Stimulated activated CD4-positive, alpha-beta T cell treated with anti-CD3 and anti-CD28 coated beads, Interleukin-15, amount 100 ng/mL, for 48 hours (primary cell): ENCODE results near the gene INTS4.
"Not testable (repeated sequence)": the region's sequence is repeated elsewhere in the genome, so short reads cannot be mapped to it uniquely, and the experiment has no call there.

Experiments
- DNase-seq, 2 donors: peaks; one replicate each; pipeline ENCODE4 v3.0.0-alpha.2; 2020; ENCODE audit warnings: low read depth in 2 of 2

INTS4 gene

DNA sequence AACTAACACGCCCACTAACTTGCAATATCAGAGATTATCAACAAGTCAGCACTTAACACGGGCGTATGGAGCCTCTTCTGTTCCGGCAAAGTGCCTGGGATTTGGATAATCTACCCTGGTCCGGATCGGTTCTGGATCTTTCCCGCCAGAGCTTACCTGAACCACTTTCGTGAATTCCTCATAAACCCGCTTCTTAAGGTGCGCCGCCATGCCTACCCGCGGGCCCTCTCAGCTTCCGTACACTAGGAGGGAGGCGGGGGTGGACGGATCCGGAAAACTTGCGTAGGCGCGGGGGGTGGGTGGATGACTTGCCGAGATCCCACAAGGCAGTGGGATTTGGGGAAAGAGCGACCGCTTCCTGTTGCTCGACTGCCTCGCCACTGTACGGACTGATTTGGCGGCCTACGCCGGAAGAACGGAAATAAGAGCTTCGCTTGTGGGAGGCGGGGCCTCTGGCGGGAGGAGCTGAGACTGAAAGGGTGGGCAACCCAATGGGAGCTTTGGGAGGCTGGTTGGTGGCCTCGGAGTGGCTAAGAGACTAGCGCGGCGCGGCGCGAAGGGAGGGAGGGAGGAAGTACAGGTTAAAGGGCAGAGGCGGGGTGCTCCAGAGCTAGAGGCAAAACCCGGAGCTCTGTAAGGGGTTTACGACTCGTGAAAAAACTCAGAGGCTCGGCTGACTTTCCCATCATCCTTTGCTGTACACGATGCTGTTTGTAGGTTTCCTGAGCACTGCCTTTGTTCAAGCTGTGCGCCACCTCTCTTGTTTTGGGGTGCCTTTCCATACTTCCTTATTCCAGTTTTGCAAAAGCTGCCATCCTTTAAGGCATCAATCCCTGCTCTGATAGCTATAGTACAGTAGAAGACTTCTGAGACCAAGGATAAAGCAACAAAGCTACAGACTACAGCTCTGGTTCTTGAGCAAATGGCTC lies at the start of gene INTS4:
INTS4 (minus strand) TSS at position 235 of the 929 bp plus-strand sequence; CDS start at position 210, 25 bp downstream.
- peak; percentile 96 to 99 for DNase-seq

- no peak for DNase-seq
These were observed 47.5 kb upstream of the INTS4 start for GRCh38 chr11:78041843-78042440.

- DNase-seq: not testable (repeated sequence)
These were observed 46.9 kb upstream of the INTS4 start for GRCh38 chr11:78041380-78041719.

GRCh38 chr11:78040691-78041379 lies 46.4 kb upstream of the INTS4 start:
- no peak for DNase-seq

- peak in 1 of 2 donors; percentile 14 for DNase-seq
These were observed 45.6 kb upstream of the INTS4 start for GRCh38 chr11:78039919-78040671.

- no peak for DNase-seq
These were observed 45.0 kb upstream of the INTS4 start for GRCh38 chr11:78039391-78039918.

- DNase-seq: no peak
These were observed 44.3 kb upstream of the INTS4 start for GRCh38 chr11:78038697-78039313.

DNA sequence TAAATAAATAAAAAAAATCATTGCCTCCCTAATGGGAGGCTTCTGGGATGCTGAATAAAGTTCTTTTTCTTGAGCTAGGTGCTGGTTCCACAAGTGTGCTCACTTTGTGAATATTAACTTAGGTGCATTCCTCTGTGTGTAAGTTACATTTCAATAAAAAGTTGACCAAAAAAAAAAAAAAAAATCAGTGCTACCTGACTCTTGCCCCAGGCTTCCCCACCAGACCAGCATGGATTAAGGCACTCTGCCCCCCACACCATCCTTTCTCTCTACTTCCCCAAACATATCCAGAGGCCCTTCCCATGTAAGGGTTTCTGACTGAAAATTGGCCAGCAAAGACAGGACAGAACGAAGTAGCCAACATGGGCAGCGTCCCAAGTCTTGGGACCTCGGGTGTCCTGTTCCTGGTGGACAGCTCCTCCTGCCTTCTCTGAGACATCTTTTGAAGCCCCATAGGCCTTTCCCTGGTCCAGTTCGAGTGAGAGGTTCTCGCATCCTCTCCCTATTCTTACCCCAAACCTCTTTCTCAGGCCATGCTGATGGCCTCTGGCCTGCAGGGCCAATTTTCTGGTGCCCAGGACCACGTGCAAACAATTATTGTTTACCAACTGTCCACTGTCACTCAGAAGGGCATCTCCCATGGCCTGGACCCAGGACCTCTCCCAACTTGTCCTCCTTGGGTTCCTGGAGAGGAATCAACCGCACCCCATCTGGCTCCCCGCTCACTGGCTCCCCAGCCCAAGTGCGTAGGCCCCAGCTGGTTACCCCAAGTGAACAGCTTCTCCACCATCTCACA lies 43.6 kb upstream of the INTS4 start:
- no peak for DNase-seq

- no peak for DNase-seq
These were observed 42.6 kb upstream of the INTS4 start for GRCh38 chr11:78037056-78037455.

GRCh38 chr11:78036313-78036712 lies 41.8 kb upstream of the INTS4 start:
- no peak for DNase-seq

- no peak for DNase-seq
These were observed 40.2 kb upstream of the INTS4 start for GRCh38 chr11:78034623-78035022.

GRCh38 chr11:78033040-78033439 lies 38.6 kb upstream of the INTS4 start:
- no peak for DNase-seq

DNA sequence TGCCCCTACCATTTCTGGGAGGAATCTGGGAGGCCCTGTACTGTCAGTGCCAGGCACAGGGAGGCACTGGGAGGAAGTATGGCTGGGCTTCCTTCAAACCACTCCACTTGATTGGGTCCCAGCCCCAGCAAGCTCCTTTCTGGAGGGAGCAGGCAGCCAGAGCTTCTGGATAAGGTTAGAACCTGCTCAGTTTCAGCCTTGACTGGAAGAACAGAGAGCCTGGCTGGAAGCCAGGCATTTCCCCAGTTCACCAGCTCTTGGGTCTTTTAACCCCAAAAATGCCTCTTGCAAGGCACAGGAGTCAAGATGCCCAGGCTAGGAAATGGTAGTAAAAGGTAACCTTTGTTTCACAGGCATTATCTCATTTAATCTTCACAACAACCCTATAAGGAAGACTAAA lies 37.6 kb upstream of the INTS4 start:
- DNase-seq: no peak

DNA sequence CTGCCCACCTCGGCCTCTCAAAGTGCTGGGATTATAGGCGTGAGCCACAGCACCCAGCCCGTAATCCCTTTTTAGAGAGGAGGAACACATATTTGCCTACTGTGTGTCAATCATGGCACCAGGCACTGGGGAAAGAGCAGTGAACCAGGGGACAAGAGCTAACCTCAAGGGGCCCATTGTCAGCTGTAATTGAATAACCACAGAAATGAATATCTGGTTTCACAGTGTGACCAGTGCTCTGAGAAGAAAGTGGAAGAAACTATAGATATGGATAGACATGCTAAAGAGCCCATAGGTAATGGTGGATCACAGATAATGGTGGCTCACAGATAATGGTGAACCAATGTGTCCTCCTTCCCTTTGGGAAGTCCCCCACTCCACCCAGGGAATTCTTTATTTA lies 37.2 kb upstream of the INTS4 start:
- DNase-seq: no peak

GRCh38 chr11:78030429-78031325 lies 36.2 kb upstream of the INTS4 start:
- DNase-seq: no peak

GRCh38 chr11:78028423-78028822 lies 34.0 kb upstream of the INTS4 start:
- not testable (repeated sequence) for DNase-seq

DNA sequence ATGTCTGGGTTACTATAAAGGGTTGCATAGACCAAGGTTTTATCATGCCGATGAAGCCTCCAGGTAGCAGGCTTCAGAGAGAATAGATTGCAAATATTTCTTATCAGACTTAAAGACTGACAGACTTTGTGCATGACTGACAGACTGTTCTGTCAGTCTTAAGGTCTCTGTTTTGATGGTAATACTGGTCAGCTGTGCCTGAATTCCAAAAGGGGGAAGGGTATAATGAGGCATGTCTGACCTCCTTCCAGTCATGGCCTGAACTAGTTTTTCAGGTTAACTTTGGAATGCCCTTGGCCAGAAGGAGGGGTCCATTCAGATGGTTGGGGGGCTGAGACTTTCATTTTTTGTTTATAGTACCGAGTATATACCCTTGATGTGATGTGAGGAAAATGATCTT lies 33.3 kb upstream of the INTS4 start:
- DNase-seq: no peak

- no peak for DNase-seq
These were observed 30.9 kb upstream of the INTS4 start for GRCh38 chr11:78025378-78025777.

- no peak for DNase-seq
These were observed 29.0 kb upstream of the INTS4 start for GRCh38 chr11:78023426-78023825.
